Stimulated activated CD4-positive, alpha-beta T cell treated with anti-CD3 and anti-CD28 coated beads, TNF-alpha, amount 100 ng/mL, for 4 hours (primary cell): ENCODE measurements around the gene NACC2.
"Not testable (repeated sequence)": the region's sequence is repeated elsewhere in the genome, so short reads cannot be mapped to it uniquely, and the experiment has no call there.

ENCODE experiments used
- DNase-seq, 3 experiments: peaks; one replicate each; pipeline ENCODE4 v3.0.0-alpha.2; 2020; ENCODE audit warnings: low read depth in 3 of 3

Gene NACC2

DNA sequence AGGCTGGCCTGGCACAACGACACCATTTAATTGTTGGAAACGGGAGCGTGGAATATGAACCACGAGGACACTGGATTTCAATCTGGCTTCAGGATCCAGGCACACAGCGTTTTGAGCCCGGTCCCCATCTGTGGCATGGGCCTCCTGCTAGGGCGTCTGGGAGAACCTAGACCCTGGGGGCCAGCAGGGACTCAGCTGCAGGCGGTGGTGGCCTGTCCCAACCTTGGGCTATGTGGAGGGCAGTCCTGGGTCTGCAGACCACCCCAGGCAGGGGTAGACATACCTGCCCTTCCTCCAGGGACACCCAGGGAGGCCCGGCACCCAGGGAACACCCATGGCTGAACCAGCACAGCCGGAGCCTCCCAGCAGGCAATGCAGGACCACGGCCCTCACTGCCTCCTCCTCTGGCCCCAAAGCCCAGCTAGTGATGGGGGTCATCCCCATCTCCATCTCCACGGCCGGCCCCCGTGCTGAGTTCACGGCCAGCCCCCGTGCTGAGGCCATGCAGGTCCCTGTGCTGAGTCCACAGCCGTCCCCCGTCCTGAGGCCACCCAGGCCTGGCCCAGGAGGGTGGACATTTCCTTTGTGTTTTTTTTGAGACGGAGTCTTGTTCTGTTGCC, 115.4 kb downstream of the NACC2 start:
- DNase-seq: no peak

DNA sequence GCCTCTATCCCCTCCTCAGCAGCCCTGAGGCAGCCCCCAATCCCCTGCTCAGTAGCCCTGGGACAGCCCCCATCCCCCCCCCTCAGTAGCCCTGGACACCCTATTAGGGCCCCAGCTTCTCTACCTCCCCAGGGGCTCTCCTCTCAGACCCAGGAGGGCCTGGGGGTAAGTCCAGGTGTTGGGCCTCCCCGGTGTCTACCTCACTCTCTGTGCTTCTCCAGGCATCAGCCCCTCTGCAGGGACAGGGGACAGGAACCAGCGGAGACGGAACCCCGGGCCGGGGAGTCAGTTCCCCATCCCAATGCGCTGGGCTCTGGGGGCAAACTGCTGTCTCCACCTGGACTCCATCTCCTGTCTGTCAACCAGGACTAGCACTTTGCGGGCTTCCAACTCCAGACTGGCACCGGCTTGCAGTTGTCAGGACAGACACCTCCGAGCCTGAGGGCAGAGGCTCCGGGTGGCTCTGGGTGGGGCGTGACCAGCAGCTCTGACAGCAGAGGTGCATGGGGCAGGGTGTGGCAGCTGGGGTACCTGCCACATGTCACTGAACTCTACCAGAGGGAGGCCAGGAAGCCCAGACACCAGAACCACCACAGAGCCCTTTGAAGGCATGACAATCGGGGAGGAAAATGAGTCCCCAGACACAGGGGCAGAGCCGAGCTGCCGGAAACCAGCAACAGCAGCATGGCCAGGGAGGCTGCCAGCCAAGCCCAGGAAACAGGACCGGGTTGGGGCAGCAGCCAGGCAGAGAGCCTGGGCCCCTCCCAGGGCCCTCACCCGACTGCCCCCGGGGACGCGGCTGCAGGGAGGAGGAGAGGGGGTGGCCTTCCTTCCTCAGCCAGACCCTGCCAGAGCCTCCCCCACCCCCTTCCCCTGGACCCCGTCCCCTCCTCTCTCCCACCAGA, 116.2 kb downstream of the NACC2 start:
- DNase-seq: no peak

DNA sequence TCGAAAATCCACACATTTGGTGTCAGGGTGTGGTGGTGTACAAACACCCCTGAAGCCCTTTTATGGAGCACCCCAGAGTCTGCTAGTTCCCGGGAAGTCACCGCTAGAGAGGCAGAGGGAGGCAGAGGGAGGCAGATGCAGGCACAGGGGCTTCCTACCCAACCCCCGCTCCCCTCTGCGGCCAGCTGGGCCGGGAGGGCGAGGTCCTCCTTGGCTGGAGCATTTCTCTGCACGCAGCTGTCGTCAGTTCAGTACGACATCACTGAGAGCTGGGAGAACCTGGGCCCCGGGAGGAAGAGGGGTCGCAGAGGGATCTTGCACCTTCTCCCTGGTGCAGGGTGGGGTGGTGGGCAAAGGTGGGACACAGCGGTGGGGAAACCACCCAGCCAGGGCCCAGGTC, 118.1 kb downstream of the NACC2 start:
- DNase-seq: no peak

- no peak for DNase-seq
Measured at GRCh38 chr9:135976531-135976930, 118.6 kb downstream of the NACC2 start.

DNA sequence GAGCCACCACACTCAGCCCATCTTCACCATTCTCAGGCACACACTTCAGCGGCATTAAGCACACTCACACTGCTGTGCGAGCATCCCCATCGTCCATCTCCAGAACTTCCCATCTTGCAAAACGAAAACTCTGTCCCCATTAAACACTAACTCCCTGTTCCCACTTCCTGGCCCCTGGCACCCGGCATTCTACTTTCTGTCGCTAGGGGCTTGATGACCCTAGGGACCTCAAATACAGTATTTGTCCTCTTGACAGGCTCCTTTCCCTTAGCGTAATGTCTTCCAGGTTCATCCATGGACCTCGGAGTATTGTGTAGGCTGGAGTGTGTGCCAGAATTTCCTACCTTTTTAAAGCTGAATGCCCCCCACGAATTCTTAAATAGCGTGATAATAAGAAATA, 119.3 kb downstream of the NACC2 start:
- DNase-seq: no peak

DNA sequence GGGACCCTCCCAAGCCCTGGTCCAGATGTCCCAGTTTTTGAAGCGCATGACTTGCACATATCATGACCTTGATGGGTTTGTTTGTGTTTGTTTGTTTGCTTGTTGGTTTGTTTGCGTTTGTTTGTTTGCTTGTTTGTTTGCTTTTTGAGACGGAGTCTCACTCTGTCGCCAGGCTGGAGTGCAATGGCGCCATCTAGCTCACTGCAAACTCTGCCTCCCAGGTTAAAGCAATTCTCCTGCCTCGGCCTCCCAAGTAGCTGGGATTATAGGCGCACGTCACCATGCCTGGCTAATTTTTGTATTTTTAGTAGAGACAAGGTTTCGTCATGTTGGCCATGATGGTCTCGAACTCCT, 120.9 kb downstream of the NACC2 start:
- no peak for DNase-seq

DNA sequence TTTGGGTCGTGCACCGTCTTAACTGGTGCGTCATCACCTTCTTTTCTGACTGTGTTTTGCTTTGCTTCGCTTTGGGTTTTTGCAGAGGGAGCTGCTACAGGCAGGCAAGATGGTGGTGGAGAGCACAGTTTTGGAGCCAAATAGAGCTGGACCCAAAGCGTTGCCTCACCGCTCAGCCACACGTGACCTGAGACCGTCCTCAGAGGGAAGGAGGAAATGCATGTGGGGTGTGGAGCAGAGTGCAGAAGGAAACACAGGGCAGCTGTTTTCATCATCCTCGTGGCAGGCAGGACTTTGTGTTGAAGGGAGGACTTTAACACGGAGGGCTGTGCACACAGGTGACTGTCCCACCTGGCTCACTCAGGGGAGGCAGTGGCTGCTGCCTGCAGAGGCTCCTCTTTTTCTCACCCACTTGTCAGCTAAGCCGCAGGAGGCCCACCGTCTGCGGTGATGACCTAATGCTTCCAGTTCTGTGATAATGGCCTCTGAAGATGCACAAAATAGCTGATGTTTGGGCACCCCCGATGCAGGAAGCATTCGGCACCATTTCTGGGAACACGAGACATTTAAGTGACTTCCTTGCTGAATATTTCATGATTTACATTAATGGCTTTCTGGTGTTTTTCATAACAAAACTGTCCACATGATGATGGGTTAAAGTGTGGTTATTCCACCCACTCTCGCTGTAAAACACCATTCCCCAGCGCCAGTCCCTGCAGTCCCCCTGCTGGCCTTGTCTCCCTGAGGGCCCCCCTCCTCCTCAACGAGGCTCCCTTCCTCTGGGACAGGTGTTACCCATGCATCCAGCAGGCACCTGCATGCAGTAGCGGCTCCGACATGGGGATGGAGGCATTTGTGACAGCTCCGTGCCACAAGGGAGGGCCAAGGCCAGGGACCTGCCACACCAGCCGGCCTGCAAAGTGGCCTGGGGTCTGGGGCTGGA, 121.5 kb downstream of the NACC2 start:
- DNase-seq: no peak

DNA sequence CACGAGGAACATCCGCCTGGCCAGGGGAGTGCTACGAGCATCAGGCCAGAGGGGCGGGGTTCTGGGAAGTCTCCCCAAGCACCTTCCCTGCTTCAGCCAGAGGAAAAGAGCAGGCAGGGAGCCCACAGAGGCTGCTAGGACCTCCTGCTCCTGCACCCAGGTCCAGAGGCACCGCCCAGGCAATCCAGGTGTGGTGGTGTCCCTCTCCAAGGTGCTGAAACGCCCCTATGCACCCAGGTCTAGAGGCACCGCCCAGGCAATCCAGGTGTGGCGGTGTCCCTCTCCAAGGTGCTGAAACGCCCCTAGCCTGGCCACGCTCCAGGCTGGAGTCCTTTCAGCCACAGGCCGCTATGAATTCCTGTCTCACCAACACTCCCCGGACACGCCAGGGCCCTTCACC, 123.2 kb downstream of the NACC2 start:
- no peak for DNase-seq

GRCh38 chr9:135971111-135971766, 123.8 kb downstream of the NACC2 start:
- DNase-seq: no peak

DNA sequence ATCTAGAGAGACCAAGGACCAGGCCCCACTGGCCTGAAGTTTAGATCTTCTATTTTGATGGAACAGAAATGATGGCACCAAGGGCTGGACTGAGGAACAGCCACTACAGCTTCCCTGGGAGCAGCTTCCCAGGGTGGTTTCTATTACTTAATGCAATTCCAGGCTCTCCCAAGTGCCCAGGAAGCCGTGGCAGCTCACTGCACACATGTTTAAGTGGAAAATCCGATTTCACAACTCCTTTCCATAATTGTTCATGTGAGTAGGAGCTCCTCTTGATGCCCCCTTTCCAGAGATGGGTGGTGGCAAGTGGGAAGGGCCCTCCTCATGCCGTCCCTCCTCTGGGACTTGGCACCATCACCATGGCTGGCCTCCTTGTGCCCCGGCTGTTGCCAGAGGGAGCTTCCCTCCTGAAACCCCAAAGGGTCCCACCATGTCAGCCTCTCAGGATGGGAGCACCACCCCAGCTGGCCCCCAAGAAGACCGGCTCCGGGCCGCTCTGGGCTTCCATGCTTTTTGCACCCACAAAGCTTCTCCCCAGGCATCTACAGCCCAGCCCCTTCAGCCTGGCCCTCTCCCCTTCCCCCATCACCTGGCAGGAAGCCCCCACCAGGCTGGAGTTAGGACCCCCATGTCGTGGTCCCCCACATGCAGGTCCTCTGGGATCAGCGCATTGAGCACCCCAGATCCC, 124.8 kb downstream of the NACC2 start:
- DNase-seq: no peak

GRCh38 chr9:135969064-135969683, 125.9 kb downstream of the NACC2 start:
- no peak for DNase-seq

- no peak for DNase-seq
Measured at GRCh38 chr9:135968601-135969000, 126.5 kb downstream of the NACC2 start.

DNA sequence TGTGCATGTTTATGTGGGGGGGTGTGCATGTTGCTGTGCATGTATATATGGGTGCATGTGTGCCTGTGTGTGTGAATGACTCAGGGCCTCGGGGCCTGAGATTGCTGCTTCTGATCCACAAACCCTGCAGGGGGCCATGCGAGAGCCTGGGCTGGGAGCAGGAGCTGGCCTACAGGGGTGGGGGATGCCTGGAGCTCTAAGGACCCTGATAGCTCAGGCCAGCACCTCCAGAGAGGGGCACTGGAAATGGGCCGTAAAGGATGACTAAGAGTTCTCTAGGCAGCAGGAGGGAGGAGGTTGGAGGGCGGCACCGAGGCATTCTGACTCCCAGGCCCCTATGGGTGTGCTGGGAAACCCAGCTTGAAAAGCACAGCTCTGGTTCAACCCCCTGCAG, 127.0 kb downstream of the NACC2 start:
- no peak for DNase-seq

GRCh38 chr9:135966916-135967260, 128.2 kb downstream of the NACC2 start:
- DNase-seq: not testable (repeated sequence)

- no peak for DNase-seq
Measured at GRCh38 chr9:135965124-135965756, 129.8 kb downstream of the NACC2 start.

DNA sequence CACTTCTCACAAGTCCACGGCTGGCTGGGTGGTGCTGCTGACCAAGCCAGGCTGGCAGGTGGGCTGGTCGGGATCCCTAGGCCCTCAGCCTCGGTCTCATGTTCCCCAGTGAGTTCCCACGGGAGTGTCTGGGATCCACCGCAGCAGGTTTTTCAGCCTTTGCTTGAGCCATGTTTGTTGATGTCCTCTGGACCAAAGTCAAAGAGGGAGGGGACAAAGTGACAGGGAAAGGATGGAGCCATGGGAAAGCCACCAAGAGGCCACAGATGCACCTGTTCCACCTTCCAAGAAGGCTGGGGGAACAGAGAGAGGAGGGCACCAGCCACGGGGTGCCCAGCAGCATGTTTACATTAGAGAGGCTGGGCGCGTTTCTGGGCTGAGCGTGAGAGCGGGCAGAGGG, 131.2 kb downstream of the NACC2 start:
- no peak for DNase-seq

- no peak for DNase-seq
Measured at GRCh38 chr9:135963338-135963737, 131.8 kb downstream of the NACC2 start.

DNA sequence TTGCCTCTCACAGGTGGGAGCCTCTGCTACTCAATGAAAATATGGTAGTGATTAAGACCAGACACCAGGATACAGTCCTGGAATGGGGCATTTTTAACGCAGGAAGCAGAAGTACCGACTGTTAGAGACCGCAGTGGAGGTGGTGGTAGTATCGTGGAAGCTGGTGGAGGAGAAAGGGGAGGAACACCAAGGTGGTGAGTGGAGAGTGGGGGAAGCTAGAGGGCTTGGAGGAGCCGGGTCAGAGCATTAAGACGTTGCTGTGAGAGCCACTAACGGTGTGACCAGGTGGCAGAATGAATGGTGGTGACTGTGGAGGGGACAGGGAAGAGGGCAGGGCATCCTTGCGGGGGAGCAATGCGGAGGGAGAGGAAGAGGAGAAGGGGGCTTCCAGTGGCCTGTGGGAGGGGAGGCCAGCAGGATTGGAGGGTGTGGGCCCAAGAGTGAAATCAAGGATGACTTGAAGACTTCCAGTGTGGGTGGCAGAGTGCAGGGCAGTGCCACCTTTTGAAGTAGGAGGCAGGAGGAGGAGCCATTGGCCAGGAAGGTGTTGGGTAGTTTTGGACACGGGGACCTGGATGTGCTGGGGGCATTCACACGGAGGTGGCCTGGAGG, 132.3 kb downstream of the NACC2 start:
- no peak for DNase-seq

DNA sequence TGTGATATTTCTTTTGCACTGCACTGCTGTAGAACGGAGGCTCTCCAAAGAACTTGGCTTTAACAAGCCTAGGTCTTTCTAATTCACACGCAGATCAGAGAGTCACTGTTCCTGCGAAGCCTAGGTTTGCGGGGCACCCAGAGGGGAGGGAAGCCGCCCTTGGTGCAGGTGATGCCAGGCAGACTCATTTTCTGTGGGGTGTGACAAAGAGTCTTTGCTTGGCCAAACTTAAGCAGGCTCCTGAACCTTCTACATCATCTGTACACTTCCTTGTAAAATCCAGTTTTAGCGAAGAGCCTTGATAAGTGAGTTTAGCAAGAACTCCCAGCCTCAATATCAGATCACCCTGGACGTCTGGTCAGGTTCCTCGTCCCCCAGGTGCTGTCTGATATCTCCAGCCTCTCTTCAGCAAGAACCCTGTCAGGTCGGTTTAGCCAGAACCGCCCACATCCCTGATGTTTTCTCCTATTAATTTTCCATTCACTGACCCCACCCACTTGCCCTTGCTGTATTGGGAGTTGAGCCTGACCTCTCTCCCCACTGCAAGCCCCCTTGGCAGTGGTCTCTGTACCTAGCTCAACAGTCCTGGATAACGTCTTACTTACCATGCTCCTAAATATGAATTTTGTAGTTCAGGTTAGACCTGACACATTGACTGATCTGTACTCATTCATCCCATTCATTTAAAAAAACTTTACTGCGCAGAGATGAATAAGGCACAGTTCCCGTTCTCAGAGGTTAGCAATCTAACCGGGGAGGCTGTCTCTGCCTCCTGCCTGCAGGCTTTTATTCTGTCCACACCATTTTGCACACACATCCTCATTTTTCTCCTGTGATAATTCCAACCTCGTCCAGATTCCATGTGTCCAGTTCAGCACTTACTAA, 133.0 kb downstream of the NACC2 start:
- DNase-seq: no peak
